Bronchial epithelial cell (primary cell): ENCODE measurements around the gene VSNL1. TPM values are rescaled to one million over a fixed set of nuclear protein-coding genes. Genes with fewer than 3 reads are reported as not detected.

ENCODE experiments used
- DNase-seq: peaks from one replicate; pipeline ENCODE4 v3.0.0-alpha.2; 2010; ENCODE audit warnings: low read depth
- FAIRE-seq: peaks from 2 replicates; lab custom pipeline; 2011; peaks lifted over from hg19 to GRCh38; lab: Jason Lieb, UNC
- H3K27me3 ChIP-seq: 2 replicates; pipeline ENCODE4 v1.5.1; 2011; ENCODE audit warnings: low read length; ENCODE audit not compliant: control insufficient read depth, insufficient read depth
- H3K36me3 ChIP-seq: 2 replicates; pipeline ENCODE4 v1.5.1; 2011; ENCODE audit warnings: low read length; ENCODE audit not compliant: control insufficient read depth, insufficient read depth
- H3K4me3 ChIP-seq: 2 replicates; pipeline ENCODE4 v1.5.1; 2011; ENCODE audit warnings: mild to moderate bottlenecking, low read depth, low read length, control low read depth
- CTCF ChIP-seq: IDR thresholded peaks from 2 replicates; pipeline ENCODE4 v1.5.1; 2011; ENCODE audit warnings: mild to moderate bottlenecking, moderate library complexity, low read length, control low read depth, inconsistent platforms; ENCODE audit not compliant: insufficient read depth, severe bottlenecking
- total RNA-seq: library from RNA; depleted of rRNA; stranded (reverse); fragments of >200 nt; gene quantifications from 2 replicates; pipeline ENCODE4 v1.2.1, GENCODE V29; 2014

Gene VSNL1
- total RNA-seq, 1 donor from 2014 or later, result 1.6 TPM

- DNase-seq (no peak), FAIRE-seq (no peak)
- Histone ChIP-seq H3K27me3 (no peaks in the 10 kb centered on the region), H3K4me3 (no peak overlapping the region), H3K36me3 (peaks cover 2% of the 10 kb centered on the region)
- no peak for TF ChIP-seq CTCF
Observed at GRCh38 chr2:17652681-17653394, 112.3 kb downstream of the VSNL1 start.

- H3K36me3 ChIP-seq, result peaks cover 2% of the 10 kb centered on the region
- no peak for FAIRE-seq
- DNase-seq, result no peak
- no peak overlapping the region for H3K4me3 ChIP-seq
- H3K27me3 ChIP-seq, result no peaks in the 10 kb centered on the region
- no peak for TF ChIP-seq CTCF
Observed at GRCh38 chr2:17657759-17658158, 117.3 kb downstream of the VSNL1 start.

- no peak for TF ChIP-seq CTCF
- no peak for DNase-seq
- peaks cover 3% of the 10 kb centered on the region for H3K36me3 ChIP-seq
- no peak overlapping the region for H3K4me3 ChIP-seq
- no peaks in the 10 kb centered on the region for H3K27me3 ChIP-seq
- FAIRE-seq, result peak; percentile 88
Observed at GRCh38 chr2:17658251-17658843, 117.9 kb downstream of the VSNL1 start.

- peaks cover 8% of the 10 kb centered on the region for H3K36me3 ChIP-seq
- no peak for TF ChIP-seq CTCF
Observed at GRCh38 chr2:17660219-17660618, 119.7 kb downstream of the VSNL1 start.

GRCh38 chr2:17661460-17661859 is 121.0 kb downstream of the VSNL1 start:
- DNase-seq, result peak; percentile 22
- Histone ChIP-seq H3K27me3 (no peaks in the 10 kb centered on the region), H3K4me3 (no peak overlapping the region), H3K36me3 (peaks cover 8% of the 10 kb centered on the region)
- no peak for FAIRE-seq
- TF ChIP-seq CTCF, result no peak

More at GRCh38 chr2:17660219-17660618, 119.7 kb downstream of the VSNL1 start:
- FAIRE-seq (no peak), DNase-seq (no peak)
- no peak overlapping the region for H3K4me3 ChIP-seq
- H3K27me3 ChIP-seq, result no peaks in the 10 kb centered on the region

- Histone ChIP-seq H3K4me3 (no peak overlapping the region), H3K36me3 (peaks cover 9% of the 10 kb centered on the region), H3K27me3 (no peaks in the 10 kb centered on the region)
- DNase-seq, result no peak
- no peak for TF ChIP-seq CTCF
- FAIRE-seq, result no peak
Observed at GRCh38 chr2:17662723-17663122, 122.2 kb downstream of the VSNL1 start.
